ENCODE results near the gene ADGRG6.

The ADGRG6 gene

DNA sequence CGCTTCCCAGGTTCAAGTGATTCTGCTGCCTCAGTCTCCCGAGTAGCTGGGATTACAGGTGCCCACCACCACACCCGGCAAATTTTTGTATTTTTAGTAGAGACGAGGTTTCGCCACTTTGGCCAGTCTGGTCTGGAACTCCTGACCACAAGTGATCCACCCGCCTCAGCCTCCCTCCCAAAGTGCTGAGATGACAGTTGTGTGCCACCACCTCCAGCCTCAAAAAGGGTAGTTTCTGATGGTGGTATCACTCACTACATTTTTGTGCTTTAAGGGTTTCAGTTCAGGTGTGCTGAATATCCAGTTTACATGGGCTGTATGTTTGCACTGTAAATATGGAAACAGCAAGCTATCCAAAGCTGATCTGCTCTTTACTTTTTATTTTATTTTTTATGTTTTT lies 12.1 kb upstream of the ADGRG6 start:
- no peak for DNase-seq (ENCODE audit: low read depth, low spot score)
- no peak overlapping the region for H3K27ac ChIP-seq

DNA sequence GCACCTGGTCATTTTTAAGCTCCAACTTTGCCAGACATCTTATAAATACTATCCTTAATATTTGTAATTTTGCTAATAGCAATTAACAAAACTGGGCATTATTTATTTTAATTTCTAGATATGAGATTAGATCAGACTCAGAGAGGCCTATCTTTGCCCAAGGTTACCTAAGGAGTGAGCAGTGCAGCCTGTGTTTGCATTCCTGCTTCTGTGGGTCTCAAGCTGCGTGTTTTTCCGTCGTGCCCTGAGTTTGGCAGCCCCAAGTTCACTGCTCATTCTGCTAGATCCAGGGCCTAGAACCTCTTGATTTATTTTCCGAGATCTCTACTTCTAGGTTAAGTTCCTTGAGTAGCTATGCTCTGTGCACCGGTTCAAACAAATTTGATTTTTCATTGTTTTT lies 11.0 kb upstream of the ADGRG6 start:
- no peak for DNase-seq (ENCODE audit: low read depth, low spot score)
- no peak overlapping the region for H3K27ac ChIP-seq

DNA sequence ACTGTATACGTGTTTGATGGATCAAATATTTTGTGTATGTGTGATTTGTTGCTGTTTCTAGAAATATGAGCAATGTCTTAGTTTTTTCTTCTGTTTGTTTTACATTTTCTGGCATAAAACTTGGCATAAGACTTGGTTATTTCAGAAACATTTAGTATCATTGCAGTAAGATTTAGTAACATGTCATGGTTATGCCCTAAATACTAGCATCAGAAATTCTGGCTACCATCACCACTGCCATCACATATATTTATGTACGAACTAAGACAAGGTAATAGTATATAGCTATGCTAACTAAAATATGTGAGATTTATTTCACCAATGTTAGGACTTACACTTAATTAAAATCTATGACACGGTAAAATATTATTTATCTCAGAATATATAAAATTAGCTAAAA lies 10.3 kb upstream of the ADGRG6 start:
- DNase-seq (ENCODE audit: low read depth, low spot score), result no peak
- no peak overlapping the region for H3K27ac ChIP-seq

GRCh38 chr6:142292166-142292924 lies 9.5 kb upstream of the ADGRG6 start:
- no peak for DNase-seq (ENCODE audit: low read depth, low spot score)
- H3K27ac ChIP-seq, result no peak overlapping the region

DNA sequence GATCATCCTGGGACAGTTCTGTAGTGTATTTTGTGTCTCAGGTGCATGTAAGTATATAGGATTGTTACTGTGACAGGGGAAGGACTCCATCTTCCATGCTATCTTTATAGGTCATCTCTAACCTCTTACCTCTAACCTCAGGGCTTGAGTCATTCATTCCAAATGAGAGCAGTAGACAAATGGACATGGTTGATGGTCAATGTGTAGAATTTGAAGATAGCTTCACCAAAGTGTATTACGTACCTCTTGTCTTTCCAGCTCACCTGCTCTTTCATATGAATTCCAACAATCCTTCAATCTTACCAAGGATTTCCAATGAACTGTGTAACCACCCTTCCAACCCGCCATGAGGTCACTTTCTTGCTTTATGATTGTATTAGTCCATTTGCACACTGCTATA lies 8.7 kb upstream of the ADGRG6 start:
- DNase-seq (ENCODE audit: low read depth, low spot score), result no peak
- no peak overlapping the region for H3K27ac ChIP-seq

DNA sequence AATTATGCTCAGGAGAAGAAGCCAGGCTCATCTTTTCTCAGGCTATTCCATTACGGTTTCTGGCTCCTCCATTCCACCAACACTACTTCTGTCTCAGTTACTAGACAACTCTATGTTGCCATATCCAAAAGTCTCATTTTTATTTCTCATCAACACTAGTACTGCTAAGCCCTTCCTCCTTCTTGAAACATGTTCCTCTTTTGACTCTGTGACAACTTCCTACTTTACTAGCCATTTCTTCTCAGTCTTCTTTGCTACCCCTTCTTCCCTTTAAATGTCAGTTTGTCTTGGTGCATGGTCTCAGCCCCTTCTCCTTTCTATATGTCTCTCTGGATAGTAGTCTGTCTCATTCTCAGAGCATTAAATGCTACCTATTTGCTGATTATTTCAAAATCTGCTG lies 7.1 kb upstream of the ADGRG6 start:
- no peak for DNase-seq (ENCODE audit: low read depth, low spot score)
- H3K27ac ChIP-seq, result no peak overlapping the region

DNA sequence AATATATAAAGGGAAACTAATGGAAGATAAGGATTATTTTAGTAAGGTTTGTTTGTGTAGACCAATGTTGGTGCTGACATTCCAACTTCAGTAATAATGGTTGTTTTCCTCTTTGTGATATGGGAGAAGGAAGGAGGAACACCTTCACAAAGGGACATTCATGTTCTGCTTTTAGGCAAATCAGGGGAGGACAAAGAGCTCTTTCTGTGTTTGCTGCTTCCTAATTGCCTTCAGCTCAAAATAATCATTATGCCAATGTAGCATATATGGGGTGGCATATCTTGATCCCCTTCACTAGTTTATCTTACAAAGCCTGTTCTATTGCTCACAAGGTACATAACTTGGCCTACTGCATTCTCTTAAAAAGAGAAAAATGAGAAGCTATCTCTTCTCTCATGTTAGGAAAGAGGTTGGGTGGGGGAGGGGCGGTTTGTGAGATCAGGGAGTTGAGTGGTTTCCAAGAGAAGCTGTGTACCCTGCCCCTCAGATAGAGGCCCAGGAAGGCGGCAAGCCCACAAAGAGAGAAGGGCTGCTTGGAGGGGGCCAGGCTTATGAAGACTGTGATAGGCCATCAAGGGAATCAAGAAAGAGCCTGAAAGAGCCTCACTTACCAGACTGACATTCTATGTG lies 4.7 kb upstream of the ADGRG6 start:
- no peak for DNase-seq (ENCODE audit: low read depth, low spot score)
- peak overlapping the region; percentile 95 for H3K27ac ChIP-seq

DNA sequence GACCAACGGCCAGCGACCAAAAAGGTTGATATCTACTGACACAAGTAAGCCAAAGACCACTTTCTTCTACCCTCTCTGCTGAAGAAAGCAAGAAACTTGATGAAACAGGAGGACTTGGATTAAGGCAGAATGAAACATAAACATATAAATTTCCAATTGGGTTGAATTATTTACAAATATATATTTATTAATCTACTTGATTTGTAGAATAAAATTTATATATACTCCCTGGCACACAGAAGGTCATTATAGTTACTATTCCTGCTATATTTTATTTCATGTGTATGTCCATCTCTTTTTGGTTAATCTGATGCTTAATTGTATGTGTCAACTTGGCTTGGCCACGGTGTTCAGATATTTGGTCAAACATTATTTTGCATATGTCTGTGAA lies 4.2 kb upstream of the ADGRG6 start:
- no peak for DNase-seq (ENCODE audit: low read depth, low spot score)
- H3K27ac ChIP-seq, result peak overlapping the region; percentile 95

DNA sequence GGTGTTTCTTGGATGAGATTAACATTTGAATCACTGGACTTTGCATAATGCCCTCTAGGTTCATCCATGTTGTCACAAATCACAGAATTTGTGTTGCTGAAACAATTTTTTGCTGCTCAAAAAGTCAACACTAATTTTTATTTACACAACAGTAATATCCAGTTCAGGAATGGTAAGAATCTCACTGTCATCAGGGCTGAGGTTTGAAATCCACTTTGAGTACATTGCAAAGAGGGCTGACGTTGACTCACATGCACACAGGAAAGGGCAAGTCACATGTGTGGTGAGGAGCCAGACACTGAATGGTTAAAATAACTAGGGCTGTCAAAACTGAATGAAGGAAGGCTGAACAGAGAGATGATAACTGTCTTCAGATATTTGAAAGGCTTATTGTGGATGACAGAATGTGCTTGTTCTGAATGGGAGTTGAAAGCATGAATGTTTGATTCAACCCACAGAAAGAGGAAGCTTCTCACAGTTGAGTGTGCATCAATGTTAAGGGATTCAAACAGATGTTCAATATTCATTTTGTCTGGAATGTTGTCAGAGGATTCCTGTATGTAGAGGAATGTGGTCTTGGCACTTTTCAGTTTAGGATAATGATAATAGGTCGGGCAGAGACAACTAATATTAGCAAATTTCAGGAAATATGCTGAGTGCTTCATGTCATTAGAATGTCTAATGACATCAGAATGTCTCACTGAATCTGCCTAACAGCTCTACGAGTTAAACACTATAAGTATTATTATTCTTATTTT lies 3.6 kb upstream of the ADGRG6 start:
- peak overlapping the region; percentile 95 for H3K27ac ChIP-seq
- peak; percentile 65 for DNase-seq (ENCODE audit: low read depth, low spot score)

DNA sequence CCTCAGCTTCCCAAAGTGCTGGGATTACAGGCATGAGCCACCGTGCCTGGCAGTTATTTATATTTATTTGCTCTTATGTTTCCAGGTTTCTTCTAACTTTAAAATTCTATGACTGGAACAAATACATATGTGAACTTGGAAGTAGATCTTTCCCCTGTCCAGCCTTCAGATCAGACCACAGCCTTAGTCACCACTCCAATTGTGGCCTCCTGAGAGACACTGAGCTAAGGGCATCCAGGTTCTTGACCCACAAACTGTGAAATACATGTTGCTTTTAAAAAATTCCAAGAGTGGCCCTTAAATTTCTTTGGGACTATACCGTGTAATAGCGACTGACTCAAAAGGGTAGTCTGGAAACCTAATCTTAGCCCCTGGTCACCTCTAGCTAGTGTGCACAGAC lies 1.5 kb upstream of the ADGRG6 start:
- H3K27ac ChIP-seq, result peak overlapping the region; percentile 95
- no peak for DNase-seq (ENCODE audit: low read depth, low spot score)

GRCh38 chr6:142300758-142301650 lies 803 bp upstream of the ADGRG6 start:
- H3K27ac ChIP-seq, result peak overlapping the region; percentile 95
- peak; percentile 97 for DNase-seq (ENCODE audit: low read depth, low spot score)

DNA sequence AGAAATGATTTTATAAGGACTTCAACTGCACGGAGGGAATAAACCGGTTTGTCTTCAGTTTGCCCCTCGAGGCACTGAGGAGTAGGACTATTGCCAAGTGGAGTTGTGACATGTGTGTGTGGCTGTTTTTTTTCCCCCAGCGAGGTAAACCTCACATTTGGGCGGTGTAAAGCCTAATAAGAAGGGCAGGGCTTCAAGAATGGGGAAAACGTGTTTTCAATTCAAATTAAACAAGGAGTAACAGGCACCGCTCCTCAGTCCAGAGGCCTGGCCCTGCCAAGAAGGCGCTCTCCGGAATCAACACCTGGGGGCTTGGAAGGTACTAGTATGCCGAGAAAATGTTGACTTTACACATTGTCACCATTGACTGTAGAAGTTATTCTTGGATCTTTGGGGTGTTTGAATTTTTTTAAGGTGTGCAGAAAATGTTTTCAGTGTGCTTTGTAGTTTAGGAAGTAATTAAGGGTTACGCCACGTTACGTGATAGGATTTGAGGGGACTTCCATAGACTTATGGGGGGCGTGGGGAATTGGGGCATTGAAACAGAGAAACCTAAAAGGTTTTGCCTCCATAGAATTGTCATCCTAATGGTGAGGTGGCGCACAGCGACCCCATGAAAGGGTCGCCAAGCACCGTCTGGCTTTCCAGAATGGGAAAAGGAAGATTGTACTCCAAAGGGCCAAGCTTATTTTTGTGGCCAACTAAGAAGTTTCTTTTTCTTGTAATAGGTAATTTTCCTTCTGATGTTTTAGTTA lies 791 bp downstream of the ADGRG6 start:
- DNase-seq (ENCODE audit: low read depth, low spot score), result peak; percentile 33
- peak overlapping the region; percentile 95 for H3K27ac ChIP-seq

DNA sequence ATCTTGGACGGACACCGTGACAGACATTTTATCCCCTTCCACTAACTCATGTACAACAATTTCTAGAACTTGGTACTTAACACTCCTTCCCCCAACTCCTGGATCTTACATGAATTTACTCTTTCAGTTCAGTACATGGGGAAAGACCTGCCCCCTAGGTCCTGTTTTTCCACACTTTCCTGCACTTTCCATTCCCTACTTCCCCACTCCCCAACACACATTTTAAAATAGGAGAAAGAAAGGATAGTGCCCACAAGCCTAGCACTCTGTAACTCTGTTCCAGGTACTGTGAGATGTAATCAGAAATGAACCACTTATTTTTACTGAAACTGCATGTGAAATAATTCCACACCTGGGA lies 1.3 kb downstream of the ADGRG6 start:
- peak overlapping the region; percentile 95 for H3K27ac ChIP-seq

GRCh38 chr6:142304241-142304640 lies 2.4 kb downstream of the ADGRG6 start:
- DNase-seq (ENCODE audit: low read depth, low spot score), result no peak
- H3K27ac ChIP-seq, result no peak overlapping the region

More for the DNA sequence above, 1.3 kb downstream of the ADGRG6 start:
- DNase-seq (ENCODE audit: low read depth, low spot score), result no peak

DNA sequence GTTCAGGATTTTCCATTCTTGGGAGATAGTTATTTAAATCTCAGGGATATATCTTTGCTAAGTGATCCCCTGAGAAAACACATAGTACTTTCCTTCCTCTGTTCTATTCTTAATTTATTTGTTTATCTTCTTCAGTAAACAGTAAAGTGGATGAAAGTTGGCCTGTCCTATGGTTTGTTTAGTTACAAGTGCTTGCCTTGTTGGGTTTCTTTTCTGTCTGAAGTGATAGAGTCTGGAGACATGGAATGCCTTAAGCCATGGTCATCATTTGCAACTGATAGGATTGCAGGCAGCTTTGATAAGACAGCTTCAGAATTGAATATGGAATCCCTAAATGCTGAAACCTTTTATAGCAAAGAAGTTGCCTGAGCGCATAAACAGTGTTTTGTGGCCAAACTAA lies 4.9 kb downstream of the ADGRG6 start:
- no peak for DNase-seq (ENCODE audit: low read depth, low spot score)
- H3K27ac ChIP-seq, result no peak overlapping the region

DNA sequence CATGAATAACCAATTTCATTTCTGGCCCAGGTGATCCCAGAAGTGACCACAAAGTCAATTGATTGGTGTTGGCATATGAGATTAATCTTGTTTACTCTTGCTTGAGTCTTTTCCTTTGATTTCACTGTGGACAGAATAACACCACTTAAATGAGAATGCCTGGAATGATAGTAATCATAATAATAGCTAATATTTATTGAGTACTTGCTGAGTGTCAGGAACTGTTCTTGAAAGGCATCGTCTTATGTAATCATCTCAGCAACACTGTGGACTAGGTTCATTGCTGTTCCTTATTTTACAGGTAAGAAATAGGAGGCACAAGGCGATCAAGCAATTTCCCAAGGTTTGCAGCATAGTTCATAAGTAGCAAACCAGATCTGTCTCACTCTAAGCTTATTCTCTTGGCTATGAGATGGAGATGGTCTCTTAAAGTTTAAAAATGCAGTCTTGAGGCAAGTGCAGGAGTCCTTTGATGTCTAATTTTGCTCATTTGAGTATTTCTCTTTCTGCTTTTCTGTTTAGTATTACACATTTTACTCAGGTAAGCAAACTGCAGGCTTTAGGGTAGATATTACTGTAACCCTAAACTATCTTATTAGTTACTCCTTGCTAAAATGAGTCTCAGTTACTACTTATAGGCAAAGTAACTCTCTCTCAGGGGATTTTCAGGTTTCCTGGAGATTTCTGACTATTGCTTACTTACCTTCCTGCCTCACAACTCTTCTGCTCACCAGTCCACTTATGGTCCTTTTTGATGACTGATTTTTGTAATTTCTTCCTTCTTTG lies 6.3 kb downstream of the ADGRG6 start:
- H3K27ac ChIP-seq, result no peak overlapping the region
- no peak for DNase-seq (ENCODE audit: low read depth, low spot score)

GRCh38 chr6:142309426-142309825 lies 7.6 kb downstream of the ADGRG6 start:
- DNase-seq (ENCODE audit: low read depth, low spot score), result no peak
- H3K27ac ChIP-seq, result no peak overlapping the region

- H3K27ac ChIP-seq, result no peak overlapping the region
- peak; percentile 36 for DNase-seq (ENCODE audit: low read depth, low spot score)
Measured at GRCh38 chr6:142313284-142313683, 11.5 kb downstream of the ADGRG6 start.

- no peak overlapping the region for H3K27ac ChIP-seq
- no peak for DNase-seq (ENCODE audit: low read depth, low spot score)
Measured at GRCh38 chr6:142316791-142317368, 15.1 kb downstream of the ADGRG6 start.

Measured in epithelial cell of prostate (primary cell).